ENCODE results near the gene MS4A10. TPM values are rescaled to one million over a fixed set of nuclear protein-coding genes. Genes with fewer than 3 reads are reported as not detected.

The MS4A10 gene
- total RNA-seq: not detected
- polyA plus RNA-seq: 1 to 10 TPM in 1 of 2 donors, not detected in 1; 5.5 TPM
- long read RNA-seq, donor 1: 0 reads
- long read RNA-seq, donor 2: 0 reads

DNA sequence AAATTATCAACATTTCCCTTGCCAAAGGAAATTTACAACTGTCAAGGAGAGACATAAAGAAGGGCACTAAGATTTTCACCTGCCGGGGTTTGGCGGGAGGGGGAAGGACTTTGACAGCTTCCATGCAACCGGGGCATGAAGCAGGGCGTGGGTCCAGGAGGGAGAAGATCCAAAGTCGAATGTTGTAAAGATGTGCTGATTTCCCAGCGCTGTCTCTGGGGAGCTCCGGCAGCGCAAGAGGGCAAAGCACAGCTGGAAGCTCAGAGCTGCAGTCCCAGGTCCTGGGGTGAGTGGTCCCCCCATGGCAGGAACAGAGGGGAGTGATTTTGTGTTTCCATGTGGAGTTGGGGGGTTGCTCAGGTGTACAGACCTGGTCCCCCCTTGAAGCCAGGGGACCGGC, at the start of gene MS4A10:
Gene MS4A10, plus strand, starts transcription at position 198 of the 400 bp plus-strand sequence. CDS start 5,003 bp downstream, outside the sequence.
- H3K4me3 ChIP-seq (ENCODE audit: low read length in 2 of 2): no peak within 1 kb of the TSS
- no peaks in the 10 kb centered on the region for H3K4me1 ChIP-seq (ENCODE audit: control insufficient read depth in 1 of 2, insufficient read depth in 2 of 2, low read length in 2 of 2)
- no peaks in the 10 kb centered on the region for H3K36me3 ChIP-seq (ENCODE audit: control insufficient read depth in 1 of 2, insufficient read depth in 2 of 2, low read length in 1 of 2)
- no peaks in the 10 kb centered on the region for H3K27me3 ChIP-seq (ENCODE audit: control insufficient read depth in 1 of 2, insufficient read depth in 2 of 2, low read length in 1 of 2)
- DNase-seq: peak in 1 of 2 donors; percentile 53
- no peak within 1 kb of the TSS for H3K27ac ChIP-seq (ENCODE audit: low read depth in 1 of 2, low read length in 2 of 2)
- no peak for ATAC-seq (ENCODE audit: low FRiP score)
- 65 to 76% methylated on average over 9 of the region's 9 CpGs for WGBS, 2 donors
- intact Hi-C loops (cut with DNase I): no loop called here
- H3K9me3 ChIP-seq (ENCODE audit: control insufficient read depth, low read length): no peaks in the 10 kb centered on the region

DNA sequence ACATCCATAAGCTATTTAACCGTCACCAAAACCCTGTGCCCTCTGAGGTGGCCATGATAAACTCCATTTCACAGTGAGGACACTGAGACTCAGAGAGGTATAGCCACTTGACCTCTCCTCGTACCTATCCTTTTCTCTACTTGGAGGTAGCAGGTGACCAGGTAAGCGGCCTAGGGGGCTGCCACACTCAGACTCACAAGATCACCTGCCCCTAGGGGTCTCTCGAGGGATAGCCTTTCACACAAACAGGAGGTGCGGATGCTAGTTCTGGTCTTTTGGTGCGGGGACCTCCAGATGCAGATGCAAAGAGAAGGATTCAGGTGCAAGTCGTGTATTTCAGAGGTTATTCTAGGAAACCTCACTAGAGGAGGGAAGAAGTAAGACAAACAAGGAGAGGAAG, 46.0 kb upstream of the MS4A10 start:
- intact Hi-C loops (cut with DNase I): no loop called here

GRCh38 chr11:60740573-60740972, 44.6 kb upstream of the MS4A10 start:
- intact Hi-C loops (cut with DNase I): no loop called here
- H3K4me3 ChIP-seq (ENCODE audit: low read length in 2 of 2): no peak overlapping the region
- DNase-seq (no peak), ATAC-seq (ENCODE audit: low FRiP score) (no peak)
- H3K4me1 ChIP-seq (ENCODE audit: control insufficient read depth in 1 of 2, insufficient read depth in 2 of 2, low read length in 2 of 2): no peaks in the 10 kb centered on the region
- no peaks in the 10 kb centered on the region for H3K27me3 ChIP-seq (ENCODE audit: control insufficient read depth in 1 of 2, insufficient read depth in 2 of 2, low read length in 1 of 2)
- H3K27ac ChIP-seq (ENCODE audit: low read depth in 1 of 2, low read length in 2 of 2): no peak overlapping the region
- H3K36me3 ChIP-seq (ENCODE audit: control insufficient read depth in 1 of 2, insufficient read depth in 2 of 2, low read length in 1 of 2): no peaks in the 10 kb centered on the region
- H3K9me3 ChIP-seq (ENCODE audit: control insufficient read depth, low read length): peaks cover 3% of the 10 kb centered on the region

More for the DNA sequence above, 46.0 kb upstream of the MS4A10 start:
- ATAC-seq (ENCODE audit: low FRiP score) (no peak), DNase-seq (no peak)
- Histone ChIP-seq H3K4me3 (ENCODE audit: low read length in 2 of 2) (no peak overlapping the region), H3K36me3 (ENCODE audit: control insufficient read depth in 1 of 2, insufficient read depth in 2 of 2, low read length in 1 of 2) (no peaks in the 10 kb centered on the region), H3K27ac (ENCODE audit: low read depth in 1 of 2, low read length in 2 of 2) (no peak overlapping the region), H3K27me3 (ENCODE audit: control insufficient read depth in 1 of 2, insufficient read depth in 2 of 2, low read length in 1 of 2) (no peaks in the 10 kb centered on the region), H3K4me1 (ENCODE audit: control insufficient read depth in 1 of 2, insufficient read depth in 2 of 2, low read length in 2 of 2) (no peaks in the 10 kb centered on the region), H3K9me3 (ENCODE audit: control insufficient read depth, low read length) (peaks cover 3% of the 10 kb centered on the region)
- WGBS, 2 donors: 65 to 73% methylated on average over 7 of the region's 7 CpGs

- Histone ChIP-seq H3K27ac (ENCODE audit: low read depth in 1 of 2, low read length in 2 of 2) (no peak overlapping the region), H3K9me3 (ENCODE audit: control insufficient read depth, low read length) (peaks cover 3% of the 10 kb centered on the region), H3K4me3 (ENCODE audit: low read length in 2 of 2) (no peak overlapping the region), H3K4me1 (ENCODE audit: control insufficient read depth in 1 of 2, insufficient read depth in 2 of 2, low read length in 2 of 2) (no peaks in the 10 kb centered on the region), H3K27me3 (ENCODE audit: control insufficient read depth in 1 of 2, insufficient read depth in 2 of 2, low read length in 1 of 2) (no peaks in the 10 kb centered on the region), H3K36me3 (ENCODE audit: control insufficient read depth in 1 of 2, insufficient read depth in 2 of 2, low read length in 1 of 2) (no peaks in the 10 kb centered on the region)
- DNase-seq: no peak
- no peak for ATAC-seq (ENCODE audit: low FRiP score)
- intact Hi-C loops (cut with DNase I): no loop called here
- 80 to 81% methylated on average over 3 of the region's 3 CpGs for WGBS, 2 donors
These were observed 43.7 kb upstream of the MS4A10 start for GRCh38 chr11:60741421-60741820.

DNA sequence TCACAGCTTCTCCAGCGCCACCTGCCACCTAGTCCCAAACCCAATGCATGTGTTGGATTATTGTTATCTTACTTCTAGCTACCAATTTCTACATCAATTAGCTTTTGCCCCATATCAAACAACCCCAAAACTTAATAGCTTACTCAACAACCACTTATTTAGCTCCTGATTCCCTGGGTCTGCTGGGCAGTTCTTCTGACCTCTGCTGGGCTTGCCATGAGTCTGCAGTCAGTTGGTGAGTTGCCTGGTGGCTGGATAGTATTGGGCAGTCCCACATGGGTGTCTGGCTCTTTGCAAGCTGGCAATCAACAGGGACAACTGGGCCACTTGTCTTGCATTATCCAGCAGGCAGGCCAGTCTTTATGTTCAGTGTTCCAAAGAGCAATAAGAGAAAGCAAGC, 42.1 kb upstream of the MS4A10 start:
- Histone ChIP-seq H3K27me3 (ENCODE audit: control insufficient read depth in 1 of 2, insufficient read depth in 2 of 2, low read length in 1 of 2) (no peaks in the 10 kb centered on the region), H3K9me3 (ENCODE audit: control insufficient read depth, low read length) (peaks cover 3% of the 10 kb centered on the region), H3K4me1 (ENCODE audit: control insufficient read depth in 1 of 2, insufficient read depth in 2 of 2, low read length in 2 of 2) (no peaks in the 10 kb centered on the region), H3K27ac (ENCODE audit: low read depth in 1 of 2, low read length in 2 of 2) (no peak overlapping the region), H3K36me3 (ENCODE audit: control insufficient read depth in 1 of 2, insufficient read depth in 2 of 2, low read length in 1 of 2) (no peaks in the 10 kb centered on the region), H3K4me3 (ENCODE audit: low read length in 2 of 2) (no peak overlapping the region)
- intact Hi-C loops (cut with DNase I): no loop called here
- WGBS, 2 donors: 71 to 75% methylated on average over 1 of the region's 1 CpG
- DNase-seq (no peak), ATAC-seq (ENCODE audit: low FRiP score) (no peak)

DNA sequence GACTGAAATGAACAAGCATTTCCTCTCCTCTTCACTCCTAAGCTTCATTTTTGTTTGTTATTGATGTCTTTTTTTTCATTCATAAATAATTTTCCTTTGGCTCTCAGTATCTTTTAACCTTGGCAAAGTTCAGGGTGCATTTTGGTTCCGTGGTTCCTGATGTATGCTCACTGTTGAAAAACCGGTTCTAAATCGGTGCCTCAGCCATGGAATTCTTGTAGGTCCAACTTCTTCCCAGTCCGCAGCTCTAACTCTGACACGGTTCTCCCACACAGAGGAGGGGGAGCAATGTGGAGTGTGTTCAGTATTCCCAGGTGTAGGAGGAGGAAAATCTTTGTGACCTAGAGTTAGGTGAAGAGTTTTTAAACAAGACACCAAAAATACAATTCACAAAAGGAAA, 41.0 kb upstream of the MS4A10 start:
- Histone ChIP-seq H3K27ac (ENCODE audit: low read depth in 1 of 2, low read length in 2 of 2) (no peak overlapping the region), H3K27me3 (ENCODE audit: control insufficient read depth in 1 of 2, insufficient read depth in 2 of 2, low read length in 1 of 2) (no peaks in the 10 kb centered on the region), H3K4me1 (ENCODE audit: control insufficient read depth in 1 of 2, insufficient read depth in 2 of 2, low read length in 2 of 2) (no peaks in the 10 kb centered on the region), H3K4me3 (ENCODE audit: low read length in 2 of 2) (no peak overlapping the region), H3K9me3 (ENCODE audit: control insufficient read depth, low read length) (peaks cover 3% of the 10 kb centered on the region), H3K36me3 (ENCODE audit: control insufficient read depth in 1 of 2, insufficient read depth in 2 of 2, low read length in 1 of 2) (no peaks in the 10 kb centered on the region)
- no peak for DNase-seq
- ATAC-seq (ENCODE audit: low FRiP score): no peak
- intact Hi-C loops (cut with DNase I): no loop called here
- 78 to 89% methylated on average over 5 of the region's 5 CpGs for WGBS, 2 donors

DNA sequence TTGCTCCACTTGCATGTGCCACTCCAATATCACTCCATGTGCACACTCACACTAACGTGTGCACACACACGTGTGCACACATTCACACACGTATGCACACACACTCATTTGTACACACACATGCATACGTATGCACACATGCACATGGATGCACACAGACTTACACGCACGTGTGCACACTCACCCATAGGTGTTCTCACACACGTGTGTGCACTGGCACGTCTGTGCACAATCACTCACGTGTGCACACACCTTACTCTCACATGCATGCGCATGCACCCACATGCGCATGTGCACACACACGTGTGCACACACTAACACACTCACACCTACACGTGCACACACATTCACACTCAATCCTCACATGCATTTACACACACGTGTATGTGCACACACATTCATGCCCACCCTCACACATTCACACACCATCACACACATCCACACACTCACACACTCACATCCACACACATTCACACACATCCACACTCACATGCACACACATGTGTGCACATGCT, 37.7 kb upstream of the MS4A10 start:
- no peaks in the 10 kb centered on the region for H3K4me1 ChIP-seq (ENCODE audit: control insufficient read depth in 1 of 2, insufficient read depth in 2 of 2, low read length in 2 of 2)
- peak in 1 of 2 donors; percentile 21 for DNase-seq
- H3K36me3 ChIP-seq (ENCODE audit: control insufficient read depth in 1 of 2, insufficient read depth in 2 of 2, low read length in 1 of 2): no peaks in the 10 kb centered on the region
- intact Hi-C loops (cut with DNase I): no loop called here
- no peak overlapping the region for H3K4me3 ChIP-seq (ENCODE audit: low read length in 2 of 2)
- no peak overlapping the region for H3K27ac ChIP-seq (ENCODE audit: low read depth in 1 of 2, low read length in 2 of 2)
- 94% methylated on average over 14 of the region's 14 CpGs for WGBS, 2 donors
- H3K9me3 ChIP-seq (ENCODE audit: control insufficient read depth, low read length): peaks cover 1% of the 10 kb centered on the region
- no peaks in the 10 kb centered on the region for H3K27me3 ChIP-seq (ENCODE audit: control insufficient read depth in 1 of 2, insufficient read depth in 2 of 2, low read length in 1 of 2)
- ATAC-seq (ENCODE audit: low FRiP score): no peak

DNA sequence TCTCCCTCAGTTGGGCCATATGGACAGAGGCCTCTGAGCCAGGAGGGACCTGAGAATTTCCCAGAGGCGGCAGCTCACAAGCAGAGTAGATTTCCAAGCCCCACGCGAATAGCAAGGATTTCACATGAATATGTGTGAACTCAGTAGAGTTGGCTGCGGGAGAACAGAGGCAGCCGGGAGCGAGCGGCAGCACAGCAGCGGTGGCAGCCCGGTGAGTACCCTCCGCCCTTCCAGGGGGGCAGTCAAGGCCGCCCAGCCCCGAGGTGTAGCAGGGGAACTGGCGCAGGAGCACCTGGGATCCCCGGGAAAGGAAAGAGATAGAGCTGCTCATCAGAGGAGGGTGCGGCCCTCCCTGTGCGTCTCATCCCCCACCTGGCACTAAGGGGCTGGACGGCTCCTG, 36.9 kb upstream of the MS4A10 start:
- no peaks in the 10 kb centered on the region for H3K27me3 ChIP-seq (ENCODE audit: control insufficient read depth in 1 of 2, insufficient read depth in 2 of 2, low read length in 1 of 2)
- WGBS, 2 donors: 80 to 87% methylated on average over 16 to 17 of the region's 17 CpGs
- no peak overlapping the region for H3K4me3 ChIP-seq (ENCODE audit: low read length in 2 of 2)
- ATAC-seq (ENCODE audit: low FRiP score): no peak
- H3K4me1 ChIP-seq (ENCODE audit: control insufficient read depth in 1 of 2, insufficient read depth in 2 of 2, low read length in 2 of 2): no peaks in the 10 kb centered on the region
- no peak overlapping the region for H3K27ac ChIP-seq (ENCODE audit: low read depth in 1 of 2, low read length in 2 of 2)
- peaks cover 1% of the 10 kb centered on the region for H3K9me3 ChIP-seq (ENCODE audit: control insufficient read depth, low read length)
- intact Hi-C loops (cut with DNase I): no loop called here
- DNase-seq: peak in 1 of 2 donors; percentile 48
- no peaks in the 10 kb centered on the region for H3K36me3 ChIP-seq (ENCODE audit: control insufficient read depth in 1 of 2, insufficient read depth in 2 of 2, low read length in 1 of 2)

DNA sequence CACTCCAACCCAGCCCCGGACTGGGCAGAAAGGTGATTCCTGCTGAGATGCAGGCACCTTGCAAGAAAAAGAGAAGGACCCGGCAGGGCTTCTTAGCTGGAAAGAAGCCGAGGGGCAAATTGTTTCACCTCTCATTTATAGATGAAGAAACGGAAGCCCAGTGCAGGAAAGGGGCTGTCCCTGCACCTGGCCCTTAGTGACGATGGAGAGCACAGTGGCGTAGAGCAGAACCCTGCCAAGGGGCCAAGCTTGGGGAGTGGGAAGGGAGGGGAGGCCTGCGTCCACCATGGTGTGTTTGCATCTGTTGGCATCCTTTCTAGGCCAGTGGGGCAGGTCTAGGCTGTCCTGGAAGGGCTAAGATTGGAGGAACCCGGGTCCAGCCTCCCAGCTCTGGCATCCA, 36.3 kb upstream of the MS4A10 start:
- H3K27ac ChIP-seq (ENCODE audit: low read depth in 1 of 2, low read length in 2 of 2): no peak overlapping the region
- ATAC-seq (ENCODE audit: low FRiP score): no peak
- 68 to 79% methylated on average over 8 of the region's 8 CpGs for WGBS, 2 donors
- no peaks in the 10 kb centered on the region for H3K36me3 ChIP-seq (ENCODE audit: control insufficient read depth in 1 of 2, insufficient read depth in 2 of 2, low read length in 1 of 2)
- intact Hi-C loops (cut with DNase I): no loop called here
- DNase-seq: peak in 1 of 2 donors; percentile 67
- no peaks in the 10 kb centered on the region for H3K4me1 ChIP-seq (ENCODE audit: control insufficient read depth in 1 of 2, insufficient read depth in 2 of 2, low read length in 2 of 2)
- H3K27me3 ChIP-seq (ENCODE audit: control insufficient read depth in 1 of 2, insufficient read depth in 2 of 2, low read length in 1 of 2): no peaks in the 10 kb centered on the region
- H3K4me3 ChIP-seq (ENCODE audit: low read length in 2 of 2): no peak overlapping the region
- H3K9me3 ChIP-seq (ENCODE audit: control insufficient read depth, low read length): peaks cover 3% of the 10 kb centered on the region
